Fibroblast of pulmonary artery (primary cell): ENCODE measurements around the gene NDUFAF8.

ENCODE experiments used
- DNase-seq: peaks from one replicate; pipeline ENCODE4 v3.0.0-alpha.2; 2010; ENCODE audit warnings: low read depth
- H3K4me3 ChIP-seq: replicated peaks from 2 replicates; pipeline ENCODE4 v1.5.1; 2011; ENCODE audit warnings: low read depth, mild to moderate bottlenecking, control low read depth, low read length, moderate library complexity
- CTCF ChIP-seq: IDR thresholded peaks from 2 replicates; pipeline ENCODE4 v1.5.1; 2011; ENCODE audit warnings: mild to moderate bottlenecking, control low read depth, low read length, inconsistent platforms; ENCODE audit errors: missing control alignments

NDUFAF8 gene

GRCh38 chr17:81245665-81246342 is 6.7 kb downstream of the NDUFAF8 start:
- H3K4me3 ChIP-seq: no peak overlapping the region
- no peak for DNase-seq
- no peak for TF ChIP-seq CTCF

- TF ChIP-seq CTCF: no peak
These were observed 7.2 kb downstream of the NDUFAF8 start for GRCh38 chr17:81246343-81246670.

GRCh38 chr17:81246679-81247338 is 7.7 kb downstream of the NDUFAF8 start:
- no peak overlapping the region for H3K4me3 ChIP-seq
- TF ChIP-seq CTCF: no peak
- no peak for DNase-seq

More at GRCh38 chr17:81246343-81246670, 7.2 kb downstream of the NDUFAF8 start:
- no peak overlapping the region for H3K4me3 ChIP-seq
- no peak for DNase-seq

- no peak for TF ChIP-seq CTCF
- DNase-seq: no peak
- no peak overlapping the region for H3K4me3 ChIP-seq
These were observed 8.3 kb downstream of the NDUFAF8 start for GRCh38 chr17:81247339-81247990.

- no peak for TF ChIP-seq CTCF
- DNase-seq: no peak
- H3K4me3 ChIP-seq: no peak overlapping the region
These were observed 9.5 kb downstream of the NDUFAF8 start for GRCh38 chr17:81248649-81249048.

GRCh38 chr17:81249223-81250040 is 10.3 kb downstream of the NDUFAF8 start:
- H3K4me3 ChIP-seq: no peak overlapping the region
- DNase-seq: peak; percentile 29
- no peak for TF ChIP-seq CTCF
